GOT3 (cell line): ENCODE measurements around the gene MAPK10.
"Not testable (repeated sequence)": the region's sequence is repeated elsewhere in the genome, so short reads cannot be mapped to it uniquely, and the experiment has no call there.

Source experiments
- DNase-seq: peaks from one replicate; lab custom pipeline; 2025; ENCODE audit warnings: mixed read lengths; lab: John Stamatoyannopoulos, UW

MAPK10 gene

GRCh38 chr4:86101841-86102240 lies 258.0 kb downstream of the MAPK10 start:
- DNase-seq = no peak

GRCh38 chr4:86101410-86101809 lies 258.4 kb downstream of the MAPK10 start:
- no peak for DNase-seq

- DNase-seq = no peak
Observed at GRCh38 chr4:86100539-86101215, 259.2 kb downstream of the MAPK10 start.

GRCh38 chr4:86099348-86099747 lies 260.5 kb downstream of the MAPK10 start:
- no peak for DNase-seq

- no peak for DNase-seq
Observed at GRCh38 chr4:86098691-86099090, 261.2 kb downstream of the MAPK10 start.

GRCh38 chr4:86096373-86096772 lies 263.5 kb downstream of the MAPK10 start:
- no peak for DNase-seq

- DNase-seq = no peak
Observed at GRCh38 chr4:86092684-86093083, 267.2 kb downstream of the MAPK10 start.

- DNase-seq = no peak
Observed at GRCh38 chr4:86091201-86091600, 268.7 kb downstream of the MAPK10 start.

GRCh38 chr4:86089781-86090323 lies 270.0 kb downstream of the MAPK10 start:
- DNase-seq = no peak

GRCh38 chr4:86089053-86089452 lies 270.8 kb downstream of the MAPK10 start:
- DNase-seq = no peak

GRCh38 chr4:86075796-86076195 lies 284.1 kb downstream of the MAPK10 start:
- not testable (repeated sequence) for DNase-seq

- DNase-seq = no peak
Observed at GRCh38 chr4:86060341-86060740, 299.5 kb downstream of the MAPK10 start.

- no peak for DNase-seq
Observed at GRCh38 chr4:86058621-86059020, 301.2 kb downstream of the MAPK10 start.

- no peak for DNase-seq
Observed at GRCh38 chr4:86055898-86056297, 304.0 kb downstream of the MAPK10 start.

- DNase-seq = no peak
Observed at GRCh38 chr4:86054286-86055032, 305.4 kb downstream of the MAPK10 start.

GRCh38 chr4:86050496-86050895 lies 309.4 kb downstream of the MAPK10 start:
- no peak for DNase-seq

- no peak for DNase-seq
Observed at GRCh38 chr4:86048426-86048825, 311.4 kb downstream of the MAPK10 start.

GRCh38 chr4:86044593-86044985 lies 315.3 kb downstream of the MAPK10 start:
- DNase-seq = no peak

GRCh38 chr4:86043755-86044592 lies 315.9 kb downstream of the MAPK10 start:
- DNase-seq = no peak

- no peak for DNase-seq
Observed at GRCh38 chr4:86038037-86038436, 321.8 kb downstream of the MAPK10 start.

- no peak for DNase-seq
Observed at GRCh38 chr4:86036736-86037135, 323.1 kb downstream of the MAPK10 start.

GRCh38 chr4:86035688-86036087 lies 324.2 kb downstream of the MAPK10 start:
- no peak for DNase-seq
